22Rv1 (cell line): ENCODE data around the gene ANO5.
A peak's percentile ranks its signal among the peaks of the same experiment; 100 is the strongest.

Source experiments
- H3K27ac ChIP-seq: fragments of 450-650 bp; 2 replicates; pipeline ENCODE4 v1.5.1; 2017
- CTCF ChIP-seq: fragments of 450-650 bp; IDR thresholded peaks from 2 replicates; pipeline ENCODE4 v1.5.1; 2017; ENCODE audit warnings: mild to moderate bottlenecking
- ZFX ChIP-seq: fragments of 450-650 bp; IDR thresholded peaks from 2 replicates; pipeline ENCODE4 v1.6.1; 2017; ENCODE audit warnings: antibody characterized with exemption, borderline replicate concordance

Gene ANO5

GRCh38 chr11:22189660-22190059 is 3.2 kb upstream of the ANO5 start:
- TF ChIP-seq CTCF (no peak), ZFX (no peak)
- no peak overlapping the region for H3K27ac ChIP-seq

GRCh38 chr11:22190827-22191463 is 1.9 kb upstream of the ANO5 start:
- TF ChIP-seq CTCF (no peak), ZFX (no peak)
- H3K27ac ChIP-seq = no peak overlapping the region

- H3K27ac ChIP-seq = peak overlapping the region; percentile 37
- TF ChIP-seq ZFX (no peak), CTCF (peak; percentile 75)
Observed at GRCh38 chr11:22192289-22192641, 620 bp upstream of the ANO5 start.

- TF ChIP-seq CTCF = no peak
- no peak for TF ChIP-seq ZFX
- H3K27ac ChIP-seq = peak overlapping the region; percentile 37
Observed at GRCh38 chr11:22193348-22194051, 615 bp downstream of the ANO5 start.

GRCh38 chr11:22194306-22194705 is 1.4 kb downstream of the ANO5 start:
- H3K27ac ChIP-seq = no peak overlapping the region
- TF ChIP-seq ZFX (no peak), CTCF (no peak)

GRCh38 chr11:22194907-22195306 is 2.0 kb downstream of the ANO5 start:
- no peak for TF ChIP-seq ZFX
- TF ChIP-seq CTCF = no peak
- no peak overlapping the region for H3K27ac ChIP-seq

GRCh38 chr11:22197139-22198005 is 4.5 kb downstream of the ANO5 start:
- H3K27ac ChIP-seq = no peak overlapping the region
- TF ChIP-seq CTCF = no peak
- no peak for TF ChIP-seq ZFX
